PC-3 (cell line): ENCODE data around the gene SMOC2. TPM values are rescaled to one million over a fixed set of nuclear protein-coding genes. Genes with fewer than 3 reads are reported as not detected.

ENCODE experiments used
- ATAC-seq: fragments of 200-7000 bp; cut with Tn5 transposase; 2 replicates; pipeline ENCODE4 v1.9.1; 2020; ENCODE audit warnings: mild to moderate bottlenecking, moderate library complexity
- BruUV-seq: library from RNA; stranded (reverse); fragments of 400-500 nt; replicated peaks from 2 replicates; lab custom pipeline; 2021; lab: Mats Ljungman, UMichigan
- CTCF ChIA-PET: fragments of 300-600 bp; sonication (Branson Sonifier 250); formaldehyde crosslinking; loops from one replicate; lab custom pipeline; 2022; ENCODE audit warnings: antibody characterized with exemption; lab: Charles Lee
- POLR2A ChIA-PET: fragments of 300-600 bp; sonication (Branson Sonifier 250); formaldehyde crosslinking; loops from one replicate; lab custom pipeline; 2022; ENCODE audit warnings: antibody characterized with exemption; ENCODE audit not compliant: unreplicated experiment; lab: Charles Lee
- DNase-seq: peaks from one replicate; pipeline ENCODE4 v3.0.0-alpha.2; 2015
- H2AFZ ChIP-seq: fragments of 300-600 bp; sonication (generic); 2 replicates; pipeline ENCODE4 v1.6.0; 2016; ENCODE audit warnings: antibody characterized with exemption, low read length
- H3F3A ChIP-seq: fragments of 300-600 bp; sonication (generic); one replicate; pipeline ENCODE4 v1.6.0; 2017; ENCODE audit warnings: antibody characterized with exemption, low read length, control low read depth, mild to moderate bottlenecking; ENCODE audit not compliant: unreplicated experiment
- H3K27ac ChIP-seq: fragments of 300-600 bp; sonication (generic); 2 replicates; pipeline ENCODE4 v1.5.1; 2016; ENCODE audit warnings: mild to moderate bottlenecking, low read length
- H3K27me3 ChIP-seq: fragments of 300-600 bp; sonication (generic); 2 replicates; pipeline ENCODE4 v1.6.1; 2016; ENCODE audit warnings: low read length, mixed read lengths
- H3K36me3 ChIP-seq: fragments of 300-600 bp; sonication (generic); 2 replicates; pipeline ENCODE4 v1.6.1; 2016; ENCODE audit warnings: low read depth, mixed run types, low read length, mixed read lengths
- H3K4me1 ChIP-seq: fragments of 300-600 bp; sonication (generic); 2 replicates; pipeline ENCODE4 v1.5.1; 2016; ENCODE audit warnings: low read length; ENCODE audit not compliant: insufficient read depth
- H3K4me2 ChIP-seq: fragments of 300-600 bp; sonication (generic); 2 replicates; pipeline ENCODE4 v1.6.0; 2016; ENCODE audit warnings: low read length
- H3K4me3 ChIP-seq: fragments of 300-600 bp; sonication (generic); 2 replicates; pipeline ENCODE4 v1.5.1; 2016; ENCODE audit warnings: mild to moderate bottlenecking, low read length, mixed read lengths
- H3K79me2 ChIP-seq: fragments of 300-600 bp; sonication (generic); 2 replicates; pipeline ENCODE4 v1.6.1; 2017; ENCODE audit warnings: low read length, mixed read lengths
- H3K9ac ChIP-seq: fragments of 300-600 bp; sonication (generic); 2 replicates; pipeline ENCODE4 v1.6.0; 2016; ENCODE audit warnings: mild to moderate bottlenecking, low read length
- H3K9me2 ChIP-seq: fragments of 300-600 bp; sonication (generic); replicated peaks from 2 replicates; pipeline ENCODE4 v1.6.1; 2016; ENCODE audit warnings: mixed run types, low read length, mixed read lengths
- H3K9me3 ChIP-seq: fragments of 300-600 bp; sonication (generic); 2 replicates; pipeline ENCODE4 v1.6.1; 2016; ENCODE audit warnings: low read length, mixed read lengths
- H4K20me1 ChIP-seq: fragments of 300-600 bp; sonication (generic); 2 replicates; pipeline ENCODE4 v1.6.1; 2016; ENCODE audit warnings: low read length, mixed read lengths
- EZH2 ChIP-seq: fragments of 300-600 bp; sonication (generic); IDR thresholded peaks from one replicate; pipeline ENCODE4 v1.6.1; 2017; ENCODE audit warnings: antibody characterized with exemption, mild to moderate bottlenecking, low read length; ENCODE audit not compliant: unreplicated experiment
- EZH2phosphoT487 ChIP-seq: fragments of 300-600 bp; sonication (generic); IDR thresholded peaks from 2 replicates; pipeline ENCODE4 v1.6.1; 2018; ENCODE audit warnings: mild to moderate bottlenecking, antibody characterized with exemption, low read length, borderline replicate concordance
- intact Hi-C: fragments of 100-400 bp; cut with micrococcal nuclease; formaldehyde crosslinking; loops from 2 replicates; pipeline ENCODE4 v1.9.0; 2023
- total RNA-seq: library from RNA; depleted of rRNA; stranded (reverse); fragments of >200 nt; gene quantifications from 2 replicates; pipeline ENCODE4 v1.2.3, GENCODE V29; 2014
- TF ChIP-seq, protein P1 (sequence below): fragments of 300-600 bp; sonication (generic); conservative IDR thresholded peaks from 2 replicates; pipeline ENCODE4 v1.5.1; 2017; ENCODE audit warnings: antibody characterized with exemption, low read depth, mild to moderate bottlenecking, low read length

The SMOC2 gene
- total RNA-seq, 1 experiment from 2014 or later: not detected

DNA sequence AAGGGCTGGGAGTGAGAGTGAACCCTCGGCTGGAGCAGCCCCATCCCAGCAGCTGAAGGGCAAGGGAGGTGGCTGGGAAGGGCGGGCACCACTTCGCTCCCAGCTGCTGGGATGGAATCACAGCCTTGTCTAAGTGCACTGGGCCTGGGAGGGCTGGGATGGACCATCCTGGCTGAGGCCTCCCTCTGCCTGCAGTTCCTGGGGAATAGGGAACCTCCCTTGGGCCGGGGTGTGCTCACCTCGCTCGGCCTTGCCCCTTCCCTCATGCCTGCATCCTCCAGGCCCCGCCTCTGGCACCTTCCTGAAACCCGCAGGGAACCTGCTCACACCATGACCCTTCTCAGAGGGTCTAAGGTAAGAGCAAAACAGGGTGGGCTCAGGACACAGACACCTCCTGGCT is 53.7 kb downstream of the SMOC2 start:
- TF ChIP-seq, protein P1, sequence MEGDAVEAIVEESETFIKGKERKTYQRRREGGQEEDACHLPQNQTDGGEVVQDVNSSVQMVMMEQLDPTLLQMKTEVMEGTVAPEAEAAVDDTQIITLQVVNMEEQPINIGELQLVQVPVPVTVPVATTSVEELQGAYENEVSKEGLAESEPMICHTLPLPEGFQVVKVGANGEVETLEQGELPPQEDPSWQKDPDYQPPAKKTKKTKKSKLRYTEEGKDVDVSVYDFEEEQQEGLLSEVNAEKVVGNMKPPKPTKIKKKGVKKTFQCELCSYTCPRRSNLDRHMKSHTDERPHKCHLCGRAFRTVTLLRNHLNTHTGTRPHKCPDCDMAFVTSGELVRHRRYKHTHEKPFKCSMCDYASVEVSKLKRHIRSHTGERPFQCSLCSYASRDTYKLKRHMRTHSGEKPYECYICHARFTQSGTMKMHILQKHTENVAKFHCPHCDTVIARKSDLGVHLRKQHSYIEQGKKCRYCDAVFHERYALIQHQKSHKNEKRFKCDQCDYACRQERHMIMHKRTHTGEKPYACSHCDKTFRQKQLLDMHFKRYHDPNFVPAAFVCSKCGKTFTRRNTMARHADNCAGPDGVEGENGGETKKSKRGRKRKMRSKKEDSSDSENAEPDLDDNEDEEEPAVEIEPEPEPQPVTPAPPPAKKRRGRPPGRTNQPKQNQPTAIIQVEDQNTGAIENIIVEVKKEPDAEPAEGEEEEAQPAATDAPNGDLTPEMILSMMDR: no peak
- TF ChIP-seq EZH2phosphoT487 (no peak), EZH2 (no peak)
- Histone ChIP-seq H4K20me1 (no peaks in the 10 kb centered on the region), H3K9ac (no peak overlapping the region), H3K4me1 (no peaks in the 10 kb centered on the region), H3K9me3 (no peaks in the 10 kb centered on the region), H3K9me2 (no peaks in the 10 kb centered on the region), H3K27ac (no peak overlapping the region), H3F3A (no peaks in the 10 kb centered on the region), H3K27me3 (peaks cover 4% of the 10 kb centered on the region; the same call in 1 of the 2 replicates), H3K79me2 (no peaks in the 10 kb centered on the region), H2AFZ (no peak overlapping the region), H3K36me3 (no peaks in the 10 kb centered on the region), H3K4me3 (no peak overlapping the region), H3K4me2 (no peak overlapping the region)
- ChIA-PET CTCF (no interaction called here), POLR2A (no interaction called here)
- intact Hi-C loops: no loop called here
- no TSS peak for BruUV-seq
- DNase-seq: no peak
- no peak for ATAC-seq

DNA sequence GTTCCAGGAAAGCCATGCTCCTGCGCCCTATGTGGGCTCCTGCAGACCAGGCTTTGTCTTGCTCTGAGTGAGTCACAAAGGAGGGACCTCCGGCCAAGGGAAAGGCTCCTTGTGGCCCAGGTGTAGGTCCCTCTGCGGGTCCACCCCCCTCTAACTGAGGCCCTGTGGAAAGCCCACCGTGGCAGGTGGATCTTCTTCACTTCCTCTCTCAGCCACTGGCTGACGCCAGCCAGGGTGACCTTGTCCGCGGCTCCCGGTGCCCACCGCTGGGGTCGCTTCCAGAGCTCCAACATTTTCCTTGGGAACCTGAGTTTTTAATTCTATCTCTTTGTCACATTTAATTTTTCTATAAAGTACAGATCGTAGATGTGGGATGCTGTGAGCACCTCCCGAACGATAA is 54.1 kb downstream of the SMOC2 start:
- Histone ChIP-seq H3K4me2 (no peak overlapping the region), H3K27ac (no peak overlapping the region), H2AFZ (no peak overlapping the region), H3K27me3 (peaks cover 4% of the 10 kb centered on the region; the same call in 1 of the 2 replicates), H3F3A (no peaks in the 10 kb centered on the region), H3K4me1 (no peaks in the 10 kb centered on the region), H4K20me1 (no peaks in the 10 kb centered on the region), H3K36me3 (no peaks in the 10 kb centered on the region), H3K79me2 (no peaks in the 10 kb centered on the region), H3K9ac (no peak overlapping the region), H3K9me2 (no peaks in the 10 kb centered on the region), H3K4me3 (no peak overlapping the region), H3K9me3 (no peaks in the 10 kb centered on the region)
- CTCF ChIA-PET: no interaction called here
- POLR2A ChIA-PET: no interaction called here
- no peak for DNase-seq
- no peak for ATAC-seq
- no TSS peak for BruUV-seq
- intact Hi-C loops: no loop called here
- TF ChIP-seq EZH2: no peak
- no peak for TF ChIP-seq EZH2phosphoT487
- TF ChIP-seq, protein P1: no peak

DNA sequence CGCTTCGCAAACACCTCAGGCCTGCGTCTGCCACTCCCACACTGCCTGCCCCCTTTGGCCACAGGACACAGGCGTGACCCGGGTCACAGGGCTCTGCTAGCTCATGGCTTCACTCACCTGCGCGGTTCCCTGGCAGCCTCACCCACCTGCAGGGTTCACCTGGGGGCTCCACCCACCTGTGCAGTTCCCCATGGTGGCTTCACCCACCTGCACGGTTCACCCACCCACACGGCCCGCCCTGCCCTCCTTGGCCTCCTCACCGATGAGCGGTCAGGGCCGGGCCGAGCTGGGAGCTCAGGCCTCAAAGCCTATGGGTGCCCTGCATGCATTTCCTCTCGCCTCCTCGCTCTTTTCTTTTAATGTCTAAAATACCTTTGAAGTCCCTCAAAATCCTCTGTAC is 54.7 kb downstream of the SMOC2 start:
- no peak overlapping the region for H3K4me3 ChIP-seq
- intact Hi-C loops: no loop called here
- H3K79me2 ChIP-seq: no peaks in the 10 kb centered on the region
- H3K27ac ChIP-seq: no peak overlapping the region
- no peaks in the 10 kb centered on the region for H3K4me1 ChIP-seq
- no peak overlapping the region for H3K4me2 ChIP-seq
- ChIA-PET POLR2A (no interaction called here), CTCF (no interaction called here)
- no peaks in the 10 kb centered on the region for H3F3A ChIP-seq
- no peak overlapping the region for H3K9ac ChIP-seq
- TF ChIP-seq EZH2 (no peak), EZH2phosphoT487 (no peak)
- TF ChIP-seq, protein P1: no peak
- H3K9me3 ChIP-seq: no peaks in the 10 kb centered on the region
- peaks cover 4% of the 10 kb centered on the region; the same call in 1 of the 2 replicates for H3K27me3 ChIP-seq
- no peaks in the 10 kb centered on the region for H4K20me1 ChIP-seq
- H2AFZ ChIP-seq: no peak overlapping the region
- DNase-seq (no peak), ATAC-seq (no peak)
- no TSS peak for BruUV-seq
- no peaks in the 10 kb centered on the region for H3K36me3 ChIP-seq
- no peaks in the 10 kb centered on the region for H3K9me2 ChIP-seq
